Measurements from ENCODE around the gene PCSK2.

DNA sequence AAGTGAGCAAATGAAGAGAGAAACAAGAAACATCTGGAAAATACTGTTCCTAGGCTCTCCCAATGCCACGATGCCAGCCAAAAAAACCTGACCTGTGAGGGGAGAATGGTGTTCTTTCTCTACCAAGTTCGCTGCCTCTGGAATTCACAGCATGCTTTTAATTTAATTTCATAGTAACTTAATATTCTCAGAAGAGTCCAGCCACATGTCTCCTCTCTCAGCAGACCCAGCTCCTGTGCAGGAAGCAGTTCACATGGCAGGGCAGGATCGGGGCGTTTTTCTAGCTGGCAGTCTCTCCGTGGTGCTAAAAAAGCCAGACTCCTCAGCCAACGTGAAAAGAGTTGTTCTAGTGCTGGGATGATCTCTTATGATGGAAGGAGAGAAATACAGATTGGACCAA lies 246.8 kb downstream of the PCSK2 start:
- no peak for TF ChIP-seq POLR2A (IDR thresholded peaks at IDR 0.05)
- TF ChIP-seq, protein P1, sequence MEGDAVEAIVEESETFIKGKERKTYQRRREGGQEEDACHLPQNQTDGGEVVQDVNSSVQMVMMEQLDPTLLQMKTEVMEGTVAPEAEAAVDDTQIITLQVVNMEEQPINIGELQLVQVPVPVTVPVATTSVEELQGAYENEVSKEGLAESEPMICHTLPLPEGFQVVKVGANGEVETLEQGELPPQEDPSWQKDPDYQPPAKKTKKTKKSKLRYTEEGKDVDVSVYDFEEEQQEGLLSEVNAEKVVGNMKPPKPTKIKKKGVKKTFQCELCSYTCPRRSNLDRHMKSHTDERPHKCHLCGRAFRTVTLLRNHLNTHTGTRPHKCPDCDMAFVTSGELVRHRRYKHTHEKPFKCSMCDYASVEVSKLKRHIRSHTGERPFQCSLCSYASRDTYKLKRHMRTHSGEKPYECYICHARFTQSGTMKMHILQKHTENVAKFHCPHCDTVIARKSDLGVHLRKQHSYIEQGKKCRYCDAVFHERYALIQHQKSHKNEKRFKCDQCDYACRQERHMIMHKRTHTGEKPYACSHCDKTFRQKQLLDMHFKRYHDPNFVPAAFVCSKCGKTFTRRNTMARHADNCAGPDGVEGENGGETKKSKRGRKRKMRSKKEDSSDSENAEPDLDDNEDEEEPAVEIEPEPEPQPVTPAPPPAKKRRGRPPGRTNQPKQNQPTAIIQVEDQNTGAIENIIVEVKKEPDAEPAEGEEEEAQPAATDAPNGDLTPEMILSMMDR (IDR thresholded peaks at IDR 0.05 in 4 of 5, conservative IDR thresholded peaks at IDR 0.05 in 1 of 5) = no peak
